Measurements from ENCODE around the gene ASB8.
"Not testable (repeated sequence)": the region's sequence is repeated elsewhere in the genome, so short reads cannot be mapped to it uniquely, and the experiment has no call there.

Gene ASB8

GRCh38 chr12:48182631-48183030 is 25.3 kb upstream of the ASB8 start:
- no peak for DNase-seq

GRCh38 chr12:48180857-48181495 is 23.7 kb upstream of the ASB8 start:
- DNase-seq = no peak

- no peak for DNase-seq
Measured at GRCh38 chr12:48180424-48180823, 23.1 kb upstream of the ASB8 start.

GRCh38 chr12:48179466-48179865 is 22.2 kb upstream of the ASB8 start:
- DNase-seq = no peak

- DNase-seq = no peak
Measured at GRCh38 chr12:48177982-48178381, 20.7 kb upstream of the ASB8 start.

GRCh38 chr12:48176417-48176751 is 19.1 kb upstream of the ASB8 start:
- DNase-seq = no peak

GRCh38 chr12:48175613-48176416 is 18.5 kb upstream of the ASB8 start:
- no peak for DNase-seq

GRCh38 chr12:48169011-48169410 is 11.7 kb upstream of the ASB8 start:
- DNase-seq = no peak

GRCh38 chr12:48165089-48165981 is 8.0 kb upstream of the ASB8 start:
- DNase-seq = peak; percentile 64

GRCh38 chr12:48164451-48164850 is 7.1 kb upstream of the ASB8 start:
- no peak for DNase-seq

- DNase-seq = no peak
Measured at GRCh38 chr12:48163150-48163747, 5.9 kb upstream of the ASB8 start.

GRCh38 chr12:48160807-48161206 is 3.5 kb upstream of the ASB8 start:
- peak; percentile 30 for DNase-seq

GRCh38 chr12:48160046-48160445 is 2.7 kb upstream of the ASB8 start:
- DNase-seq = peak; percentile 39

GRCh38 chr12:48157889-48158370 is 615 bp upstream of the ASB8 start:
- no peak for DNase-seq

- DNase-seq = no peak
Measured at GRCh38 chr12:48156652-48157017, 680 bp downstream of the ASB8 start.

GRCh38 chr12:48155786-48156185 is 1.5 kb downstream of the ASB8 start:
- not testable (repeated sequence) for DNase-seq

GRCh38 chr12:48151103-48151771 is 6.1 kb downstream of the ASB8 start:
- DNase-seq = no peak

- no peak for DNase-seq
Measured at GRCh38 chr12:48145981-48146380, 11.3 kb downstream of the ASB8 start.

- no peak for DNase-seq
Measured at GRCh38 chr12:48143898-48144297, 13.4 kb downstream of the ASB8 start.

- DNase-seq = no peak
Measured at GRCh38 chr12:48142818-48143674, 14.3 kb downstream of the ASB8 start.

GRCh38 chr12:48135027-48135426 is 22.3 kb downstream of the ASB8 start:
- DNase-seq = no peak

GRCh38 chr12:48132826-48133225 is 24.5 kb downstream of the ASB8 start:
- DNase-seq = no peak
